Astrocyte (in vitro differentiated cells and primary cell): ENCODE measurements around the gene SETD7. TPM values are rescaled to one million over a fixed set of nuclear protein-coding genes. Genes with fewer than 3 reads are reported as not detected.

Experiments used
- DNase-seq: peaks from one replicate; pipeline ENCODE4 v3.0.0-alpha.2; 2010; ENCODE audit warnings: low read depth
- FAIRE-seq: peaks from 2 replicates; lab custom pipeline; 2011; peaks lifted over from hg19 to GRCh38; lab: Jason Lieb, UNC
- H2AFZ ChIP-seq: 2 replicates; pipeline ENCODE4 v1.6.0; 2012; ENCODE audit warnings: low read depth, low read length, inconsistent platforms
- H3K27ac ChIP-seq: 2 replicates; pipeline ENCODE4 v1.5.1; 2011; ENCODE audit warnings: low read depth, low read length, inconsistent platforms
- H3K27me3 ChIP-seq: 2 replicates; pipeline ENCODE4 v1.6.0; 2011; ENCODE audit warnings: low read length, inconsistent platforms; ENCODE audit not compliant: insufficient read depth
- H3K36me3 ChIP-seq: 2 replicates; pipeline ENCODE4 v1.5.1; 2011; ENCODE audit warnings: low read length, inconsistent platforms; ENCODE audit not compliant: insufficient read depth
- H3K4me1 ChIP-seq: 2 replicates; pipeline ENCODE4 v1.5.1; 2011; ENCODE audit warnings: low read length, inconsistent platforms; ENCODE audit not compliant: insufficient read depth
- H3K4me2 ChIP-seq: 2 replicates; pipeline ENCODE4 v1.6.0; 2012; ENCODE audit warnings: low read length, inconsistent platforms
- H3K4me3 ChIP-seq: 2 replicates; pipeline ENCODE4 v1.5.1; 2011; ENCODE audit warnings: low read depth, mild to moderate bottlenecking, low read length, inconsistent platforms; ENCODE audit not compliant: insufficient read depth
- H3K79me2 ChIP-seq: 2 replicates; pipeline ENCODE4 v1.6.0; 2012; ENCODE audit warnings: mild to moderate bottlenecking, low read length, inconsistent platforms; ENCODE audit not compliant: insufficient read depth
- H3K9ac ChIP-seq: 2 replicates; pipeline ENCODE4 v1.6.0; 2012; ENCODE audit warnings: mild to moderate bottlenecking, low read length, inconsistent platforms
- H3K9me3 ChIP-seq: 2 replicates; pipeline ENCODE4 v1.5.1; 2012; ENCODE audit warnings: low read depth, mild to moderate bottlenecking, low read length, inconsistent platforms; ENCODE audit not compliant: insufficient read depth
- H4K20me1 ChIP-seq: 2 replicates; pipeline ENCODE4 v1.6.0; 2012; ENCODE audit warnings: low read length, inconsistent platforms; ENCODE audit not compliant: insufficient read depth
- H3K27ac Mint-ChIP-seq: one replicate; pipeline ENCODE4 v1.8.0; 2021; ENCODE audit warnings: mild to moderate bottlenecking, mixed read lengths; ENCODE audit not compliant: unreplicated experiment
- H3K27me3 Mint-ChIP-seq: one replicate; pipeline ENCODE4 v1.8.0; 2021; ENCODE audit warnings: low read depth, mixed read lengths; ENCODE audit not compliant: unreplicated experiment
- H3K36me3 Mint-ChIP-seq: one replicate; pipeline ENCODE4 v1.8.0; 2021; ENCODE audit warnings: low read depth, mixed read lengths; ENCODE audit not compliant: unreplicated experiment
- H3K4me1 Mint-ChIP-seq: one replicate; pipeline ENCODE4 v1.8.0; 2021; ENCODE audit warnings: low read depth, mixed read lengths; ENCODE audit not compliant: unreplicated experiment
- H3K4me3 Mint-ChIP-seq: one replicate; pipeline ENCODE4 v1.8.0; 2021; ENCODE audit warnings: mild to moderate bottlenecking, moderate library complexity, mixed read lengths; ENCODE audit not compliant: unreplicated experiment
- H3K9me3 Mint-ChIP-seq: one replicate; pipeline ENCODE4 v1.8.0; 2021; ENCODE audit warnings: mild to moderate bottlenecking, mixed read lengths; ENCODE audit not compliant: unreplicated experiment
- CTCF ChIP-seq: IDR thresholded peaks from 2 replicates; pipeline ENCODE4 v1.5.1; 2011; ENCODE audit warnings: low read depth, mild to moderate bottlenecking, inconsistent platforms, low read length, moderate library complexity; ENCODE audit not compliant: insufficient read depth
- EZH2 ChIP-seq: IDR thresholded peaks from 2 replicates; pipeline ENCODE4 v1.6.1; 2012; ENCODE audit warnings: mild to moderate bottlenecking, low read length, inconsistent platforms; ENCODE audit not compliant: insufficient read depth
- total RNA-seq: library from RNA; stranded (reverse); gene quantifications from 2 replicates; pipeline ENCODE4 v1.2.1, GENCODE V29; 2021

SETD7 gene
- total RNA-seq, 1 donor from 2014 or later: 55.0 TPM

GRCh38 chr4:139503622-139504166 lies 52.3 kb downstream of the SETD7 start:
- Histone ChIP-seq H3K4me1 (no peaks in the 10 kb centered on the region), H4K20me1 (no peaks in the 10 kb centered on the region), H3K27ac (no peak overlapping the region), H3K4me2 (no peak overlapping the region), H3K79me2 (no peaks in the 10 kb centered on the region), H2AFZ (no peak overlapping the region), H3K9ac (no peak overlapping the region), H3K4me3 (no peak overlapping the region), H3K9me3 (no peaks in the 10 kb centered on the region), H3K36me3 (peaks cover 4% of the 10 kb centered on the region), H3K27me3 (no peaks in the 10 kb centered on the region)
- Mint-ChIP-seq H3K9me3 (no peaks in the 10 kb centered on the region), H3K27ac (no peak overlapping the region), H3K4me1 (peaks cover 8% of the 10 kb centered on the region), H3K27me3 (no peaks in the 10 kb centered on the region), H3K36me3 (peaks cover 7% of the 10 kb centered on the region), H3K4me3 (no peak overlapping the region)
- FAIRE-seq (no peak), DNase-seq (no peak)
- TF ChIP-seq EZH2: no peak
- no peak for TF ChIP-seq CTCF

DNA sequence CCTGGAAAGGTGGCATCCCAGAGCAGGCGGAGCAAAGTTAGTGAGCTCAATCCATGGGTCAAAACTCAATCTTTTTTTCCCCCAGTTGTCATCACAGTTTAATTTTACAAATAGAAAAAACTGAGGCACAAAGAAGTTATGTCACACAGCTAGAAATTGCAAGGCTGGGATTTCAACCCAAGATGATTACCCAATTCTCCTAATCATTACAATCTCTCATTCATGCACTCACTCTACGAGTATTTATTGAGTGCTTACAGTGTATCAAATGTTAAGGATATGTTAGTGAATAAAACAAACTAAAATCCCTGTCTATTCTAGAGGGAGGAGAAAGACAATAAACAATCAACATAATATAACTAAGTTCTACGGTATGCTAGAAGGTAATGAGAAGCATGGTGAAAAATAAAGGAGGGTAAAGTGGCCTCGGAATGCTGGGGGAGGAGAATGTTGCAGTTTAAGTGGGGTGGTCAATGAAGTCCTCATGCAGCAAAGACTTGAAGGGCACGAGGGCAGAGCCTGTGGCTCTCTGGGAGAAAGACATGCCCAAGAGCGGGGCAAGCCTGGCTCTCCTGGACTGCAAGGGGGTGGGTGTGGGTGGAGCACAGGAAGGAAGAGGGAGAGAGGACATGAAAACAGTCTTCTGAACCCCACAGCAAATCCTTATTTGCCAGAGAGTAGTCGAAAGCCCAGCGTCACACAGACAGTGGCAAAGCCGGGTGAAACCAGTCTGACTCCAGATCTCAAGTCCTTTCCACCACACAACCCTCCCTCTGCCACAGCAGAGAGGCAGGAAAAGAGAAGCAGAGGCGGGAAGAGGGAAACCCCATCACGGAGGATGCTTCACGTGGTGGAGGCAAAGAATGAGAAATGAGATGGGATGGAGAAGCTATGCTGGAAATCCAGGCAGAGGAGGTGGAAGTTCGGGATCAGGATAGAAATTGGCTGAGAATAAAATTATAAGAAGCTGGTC lies 53.8 kb downstream of the SETD7 start:
- TF ChIP-seq EZH2 (no peak), CTCF (no peak)
- FAIRE-seq (no peak), DNase-seq (no peak)
- H4K20me1 ChIP-seq: no peaks in the 10 kb centered on the region
- peaks cover 8% of the 10 kb centered on the region for H3K4me1 Mint-ChIP-seq
- H3K36me3 Mint-ChIP-seq: peaks cover 7% of the 10 kb centered on the region
- no peak overlapping the region for H3K9ac ChIP-seq
- no peak overlapping the region for H3K27ac Mint-ChIP-seq
- H3K27ac ChIP-seq: no peak overlapping the region
- H3K36me3 ChIP-seq: no peaks in the 10 kb centered on the region
- H3K9me3 ChIP-seq: no peaks in the 10 kb centered on the region
- no peak overlapping the region for H3K4me3 ChIP-seq
- peak overlapping the region; percentile 5 for H3K4me3 Mint-ChIP-seq
- H3K4me1 ChIP-seq: no peaks in the 10 kb centered on the region
- no peaks in the 10 kb centered on the region for H3K79me2 ChIP-seq
- H3K4me2 ChIP-seq: no peak overlapping the region
- H3K9me3 Mint-ChIP-seq: no peaks in the 10 kb centered on the region
- no peak overlapping the region for H2AFZ ChIP-seq
- H3K27me3 Mint-ChIP-seq: no peaks in the 10 kb centered on the region
- H3K27me3 ChIP-seq: no peaks in the 10 kb centered on the region
